K562 (cell line): ENCODE results near the gene SPINT1.

Experiments used
- CBX5 ChIP-seq: IDR thresholded peaks from 2 replicates; pipeline ENCODE4 v1.6.1; 2014; ENCODE audit warnings: low read depth, borderline replicate concordance
- CEBPB ChIP-seq: fragments of 450-650 bp; IDR thresholded peaks from 2 replicates; pipeline ENCODE4 v1.6.1; 2016; ENCODE audit warnings: missing genetic modification characterization, missing compliant biosample characterization
- CHD2 ChIP-seq: IDR thresholded peaks from 2 replicates; pipeline ENCODE4 v1.6.1; 2011; ENCODE audit warnings: low read depth, low read length
- RAD21 ChIP-seq, 2 experiments: fragments of 250-450 bp in 1 of 2; fragments of 450-650 bp in 1 of 2; sonication (Bioruptor Pico) in 1 of 2; formaldehyde crosslinking in 1 of 2; IDR thresholded peaks in 1 of 2; conservative IDR thresholded peaks in 1 of 2; 2 replicates each; pipeline versions ENCODE4 v1.4.0 to v1.8.0; 2020 to 2022; ENCODE audit warnings: mild to moderate bottlenecking in 2 of 2, moderate library complexity in 1 of 2
- ZEB2 ChIP-seq: fragments of 450-650 bp; IDR thresholded peaks from 2 replicates; pipeline ENCODE4 v1.6.1; 2016
- TF ChIP-seq, protein P1 (sequence below), 2 experiments: IDR thresholded peaks; 2 replicates each; pipeline ENCODE4 v1.6.1; 2011; ENCODE audit warnings: borderline replicate concordance in 1 of 2, control low read depth in 1 of 2, low read depth in 1 of 2, low read length in 1 of 2, mild to moderate bottlenecking in 1 of 2, mixed read lengths in 1 of 2, moderate library complexity in 1 of 2; ENCODE audit not compliant: insufficient read depth in 1 of 2, insufficient read length in 1 of 2, poor library complexity in 1 of 2, severe bottlenecking in 1 of 2; ENCODE audit errors: extremely low read depth in 1 of 2
- TF ChIP-seq, protein P2 (sequence below), 3 experiments: IDR thresholded peaks in 2 of 3; conservative IDR thresholded peaks in 1 of 3; 2 replicates each; pipeline ENCODE4 v1.5.1; 2011 to 2012; ENCODE audit warnings: low read length in 3 of 3, mild to moderate bottlenecking in 3 of 3, control low read depth in 2 of 3, improper control_type of control experiment in 1 of 3, inconsistent platforms in 1 of 3, low read depth in 1 of 3, mixed read lengths in 1 of 3, moderate library complexity in 1 of 3; ENCODE audit not compliant: insufficient read depth in 2 of 3

DNA sequence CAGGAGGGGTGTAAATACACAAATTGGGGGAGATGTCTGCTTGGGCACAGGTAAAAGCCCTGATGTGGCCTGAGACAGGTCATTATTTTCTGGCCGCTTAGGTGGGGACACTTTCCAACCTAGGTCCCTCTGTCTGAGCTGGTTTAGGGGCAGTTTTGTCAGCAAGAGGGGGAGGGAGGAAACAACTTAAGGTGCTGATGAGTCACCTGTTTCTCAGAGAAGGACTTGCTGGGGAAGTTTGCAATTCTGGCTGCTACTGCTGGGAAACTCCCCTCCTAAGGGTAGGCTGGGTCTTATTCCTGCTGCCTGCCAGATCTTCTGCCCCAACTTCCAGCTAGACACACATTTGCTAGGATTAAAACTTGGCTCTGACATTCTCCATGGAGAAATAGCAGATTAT, 34.9 kb downstream of the SPINT1 start:
- no peak for TF ChIP-seq CEBPB (tag)
- no peak for TF ChIP-seq ZEB2
- TF ChIP-seq, protein P1, sequence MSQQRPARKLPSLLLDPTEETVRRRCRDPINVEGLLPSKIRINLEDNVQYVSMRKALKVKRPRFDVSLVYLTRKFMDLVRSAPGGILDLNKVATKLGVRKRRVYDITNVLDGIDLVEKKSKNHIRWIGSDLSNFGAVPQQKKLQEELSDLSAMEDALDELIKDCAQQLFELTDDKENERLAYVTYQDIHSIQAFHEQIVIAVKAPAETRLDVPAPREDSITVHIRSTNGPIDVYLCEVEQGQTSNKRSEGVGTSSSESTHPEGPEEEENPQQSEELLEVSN (IDR thresholded peaks at IDR 0.05; ENCODE audit: borderline replicate concordance in 1 of 2, extremely low read depth in 1 of 2, insufficient read depth in 1 of 2, insufficient read length in 1 of 2, low read depth in 1 of 2, low read length in 1 of 2, poor library complexity in 1 of 2, severe bottlenecking in 1 of 2) = no peak
- TF ChIP-seq CHD2 = no peak
- TF ChIP-seq CBX5 = no peak
- TF ChIP-seq, protein P2, sequence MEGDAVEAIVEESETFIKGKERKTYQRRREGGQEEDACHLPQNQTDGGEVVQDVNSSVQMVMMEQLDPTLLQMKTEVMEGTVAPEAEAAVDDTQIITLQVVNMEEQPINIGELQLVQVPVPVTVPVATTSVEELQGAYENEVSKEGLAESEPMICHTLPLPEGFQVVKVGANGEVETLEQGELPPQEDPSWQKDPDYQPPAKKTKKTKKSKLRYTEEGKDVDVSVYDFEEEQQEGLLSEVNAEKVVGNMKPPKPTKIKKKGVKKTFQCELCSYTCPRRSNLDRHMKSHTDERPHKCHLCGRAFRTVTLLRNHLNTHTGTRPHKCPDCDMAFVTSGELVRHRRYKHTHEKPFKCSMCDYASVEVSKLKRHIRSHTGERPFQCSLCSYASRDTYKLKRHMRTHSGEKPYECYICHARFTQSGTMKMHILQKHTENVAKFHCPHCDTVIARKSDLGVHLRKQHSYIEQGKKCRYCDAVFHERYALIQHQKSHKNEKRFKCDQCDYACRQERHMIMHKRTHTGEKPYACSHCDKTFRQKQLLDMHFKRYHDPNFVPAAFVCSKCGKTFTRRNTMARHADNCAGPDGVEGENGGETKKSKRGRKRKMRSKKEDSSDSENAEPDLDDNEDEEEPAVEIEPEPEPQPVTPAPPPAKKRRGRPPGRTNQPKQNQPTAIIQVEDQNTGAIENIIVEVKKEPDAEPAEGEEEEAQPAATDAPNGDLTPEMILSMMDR (IDR thresholded peaks at IDR 0.05 in 2 of 3, conservative IDR thresholded peaks at IDR 0.05 in 1 of 3; ENCODE audit: insufficient read depth in 2 of 3, low read depth in 1 of 3, low read length in 3 of 3) = no peak
- TF ChIP-seq RAD21 (CRISPR knock-in tag; conservative IDR thresholded peaks at IDR 0.05 in 1 of 2, IDR thresholded peaks at IDR 0.05 in 1 of 2) = no peak
